Measurements from ENCODE around the gene ALX3. TPM values are rescaled to one million over a fixed set of nuclear protein-coding genes. Genes with fewer than 3 reads are reported as not detected.

ALX3 gene
- total RNA-seq, 1 experiment from 2014 or later = not detected

GRCh38 chr1:110114173-110114572 is 43.7 kb upstream of the ALX3 start:
- no TSS peak for BruUV-seq (replicated peaks)
- H3K9me3 Mint-ChIP-seq (ENCODE audit: low read depth, unreplicated experiment) = no peaks in the 10 kb centered on the region
- CTCF ChIA-PET = interaction anchor here (1.4 to 1.5 kb wide), 2 partner anchors 8 to 26 kb away, joined by 3 read pairs; no protein-coding TSS in a partner anchor

DNA sequence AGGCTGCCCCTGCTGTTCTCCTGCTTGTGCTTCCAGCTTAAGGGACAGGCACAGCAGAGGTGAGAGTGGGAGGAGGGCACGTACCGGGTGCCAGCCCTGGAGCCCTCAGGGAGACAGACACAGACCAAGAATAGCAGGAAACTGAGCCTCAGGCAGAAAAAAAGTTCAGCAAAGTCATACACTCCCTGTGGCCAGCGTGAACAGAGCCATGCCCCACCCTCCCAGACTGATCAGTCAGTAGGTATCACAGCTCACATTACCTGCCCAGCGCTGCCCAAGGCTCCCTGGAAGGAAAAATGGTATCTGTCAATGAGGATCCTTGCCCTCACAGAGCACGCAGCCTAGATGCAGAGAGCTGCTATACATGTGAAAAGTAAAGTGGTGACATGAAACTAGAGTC is 43.1 kb upstream of the ALX3 start:
- CTCF ChIA-PET = interaction anchor here (0.6 to 1.5 kb wide), 2 partner anchors 8 to 54 kb away, joined by 3 read pairs; no protein-coding TSS in a partner anchor

More at GRCh38 chr1:110114173-110114572, 43.7 kb upstream of the ALX3 start:
- no peak for DNase-seq
- H3K27ac Mint-ChIP-seq (ENCODE audit: unreplicated experiment) = no peak overlapping the region
- H3K36me3 Mint-ChIP-seq (ENCODE audit: insufficient read depth, unreplicated experiment) = no peaks in the 10 kb centered on the region
- intact Hi-C loops (cut with micrococcal nuclease; ENCODE audit: unreplicated experiment) = no loop called here
- H3K27me3 Mint-ChIP-seq (ENCODE audit: unreplicated experiment) = peaks cover 79% of the 10 kb centered on the region
- H3K4me1 Mint-ChIP-seq (ENCODE audit: low read depth, unreplicated experiment) = peaks cover 12% of the 10 kb centered on the region
- no peak for TF ChIP-seq CTCF (IDR thresholded peaks at IDR 0.05; ENCODE audit: unreplicated experiment)
- H3K4me3 Mint-ChIP-seq (ENCODE audit: low read depth, unreplicated experiment) = no peak overlapping the region

DNA sequence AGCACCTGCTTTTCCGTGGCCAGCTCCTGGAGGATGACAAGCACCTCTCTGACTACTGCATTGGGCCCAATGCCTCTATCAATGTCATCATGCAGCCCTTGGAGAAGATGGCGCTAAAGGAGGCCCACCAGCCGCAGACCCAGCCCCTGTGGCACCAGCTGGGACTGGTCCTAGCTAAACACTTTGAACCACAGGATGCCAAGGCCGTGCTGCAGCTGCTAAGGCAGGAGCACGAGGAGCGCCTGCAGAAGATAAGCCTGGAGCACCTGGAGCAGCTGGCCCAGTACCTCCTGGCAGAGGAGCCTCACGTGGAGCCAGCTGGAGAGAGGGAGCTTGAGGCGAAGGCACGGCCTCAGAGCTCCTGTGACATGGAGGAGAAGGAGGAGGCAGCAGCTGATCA is 42.2 kb upstream of the ALX3 start:
- no peak for TF ChIP-seq CTCF (IDR thresholded peaks at IDR 0.05; ENCODE audit: unreplicated experiment)
- CTCF ChIA-PET = no interaction called here
- Mint-ChIP-seq H3K27ac (ENCODE audit: unreplicated experiment) (no peak overlapping the region), H3K4me1 (ENCODE audit: low read depth, unreplicated experiment) (no peaks in the 10 kb centered on the region), H3K36me3 (ENCODE audit: insufficient read depth, unreplicated experiment) (no peaks in the 10 kb centered on the region), H3K4me3 (ENCODE audit: low read depth, unreplicated experiment) (no peak overlapping the region), H3K27me3 (ENCODE audit: unreplicated experiment) (peaks cover 94% of the 10 kb centered on the region), H3K9me3 (ENCODE audit: low read depth, unreplicated experiment) (no peaks in the 10 kb centered on the region)
- intact Hi-C loops (cut with micrococcal nuclease; ENCODE audit: unreplicated experiment) = no loop called here
- no TSS peak for BruUV-seq (replicated peaks)
- no peak for DNase-seq

More for the DNA sequence above, 43.1 kb upstream of the ALX3 start:
- Mint-ChIP-seq H3K27ac (ENCODE audit: unreplicated experiment) (no peak overlapping the region), H3K4me1 (ENCODE audit: low read depth, unreplicated experiment) (peaks cover 6% of the 10 kb centered on the region), H3K4me3 (ENCODE audit: low read depth, unreplicated experiment) (no peak overlapping the region), H3K9me3 (ENCODE audit: low read depth, unreplicated experiment) (no peaks in the 10 kb centered on the region), H3K36me3 (ENCODE audit: insufficient read depth, unreplicated experiment) (no peaks in the 10 kb centered on the region), H3K27me3 (ENCODE audit: unreplicated experiment) (peaks cover 85% of the 10 kb centered on the region)
- DNase-seq = peak; percentile 10
- BruUV-seq (replicated peaks) = no TSS peak
- TF ChIP-seq CTCF (IDR thresholded peaks at IDR 0.05; ENCODE audit: unreplicated experiment) = no peak
- intact Hi-C loops (cut with micrococcal nuclease; ENCODE audit: unreplicated experiment) = no loop called here

GRCh38 chr1:110112143-110112542 is 41.7 kb upstream of the ALX3 start, which contains the start of gene UBL4B:
TSS of gene UBL4B (plus strand) at chr1:110112443. CDS start at chr1:110112535, 92 bp downstream.
- Mint-ChIP-seq H3K27me3 (ENCODE audit: unreplicated experiment) (peaks cover 99% of the 10 kb centered on the region), H3K4me3 (ENCODE audit: low read depth, unreplicated experiment) (no peak within 1 kb of the TSS), H3K9me3 (ENCODE audit: low read depth, unreplicated experiment) (no peaks in the 10 kb centered on the region), H3K36me3 (ENCODE audit: insufficient read depth, unreplicated experiment) (peaks cover 4% of the 10 kb centered on the region), H3K27ac (ENCODE audit: unreplicated experiment) (no peak within 1 kb of the TSS), H3K4me1 (ENCODE audit: low read depth, unreplicated experiment) (no peaks in the 10 kb centered on the region)
- intact Hi-C loops (cut with micrococcal nuclease; ENCODE audit: unreplicated experiment) = no loop called here
- CTCF ChIA-PET = no interaction called here
- DNase-seq = no peak
- no TSS peak for BruUV-seq (replicated peaks)
- TF ChIP-seq CTCF (IDR thresholded peaks at IDR 0.05; ENCODE audit: unreplicated experiment) = no peak

All from Calu3 (cell line).